Endodermal cell (in vitro differentiated cells): ENCODE measurements around the gene TAOK1. TPM values are rescaled to one million over a fixed set of nuclear protein-coding genes. Genes with fewer than 3 reads are reported as not detected.

ENCODE experiments used
- DNase-seq: peaks from one replicate; pipeline ENCODE4 v3.0.0-alpha.2; 2017
- H3K27ac ChIP-seq: 2 replicates; pipeline ENCODE4 v1.5.1; 2013; ENCODE audit warnings: mild to moderate bottlenecking, low read depth, low read length, moderate library complexity
- H3K27me3 ChIP-seq: 2 replicates; pipeline ENCODE4 v1.6.1; 2013; ENCODE audit warnings: mild to moderate bottlenecking, low read length, moderate library complexity; ENCODE audit not compliant: insufficient read depth, control insufficient read depth, poor library complexity, severe bottlenecking
- H3K36me3 ChIP-seq: 2 replicates; pipeline ENCODE4 v1.7.0; 2013; ENCODE audit warnings: mild to moderate bottlenecking, low read length, moderate library complexity; ENCODE audit not compliant: control insufficient read depth, insufficient read depth
- H3K4me1 ChIP-seq: one replicate; pipeline ENCODE4 v1.7.0; 2013; ENCODE audit warnings: low read length; ENCODE audit not compliant: control insufficient read depth, insufficient read depth
- H3K4me3 ChIP-seq: 2 replicates; pipeline ENCODE4 v1.5.1; 2013; ENCODE audit warnings: mild to moderate bottlenecking, low read length, moderate library complexity
- H3K9ac ChIP-seq: 2 replicates; pipeline ENCODE4 v1.6.1; 2013; ENCODE audit warnings: mild to moderate bottlenecking, low read length, moderate library complexity; ENCODE audit not compliant: poor library complexity, severe bottlenecking; ENCODE audit errors: extremely low read depth
- H3K9me3 ChIP-seq: 2 replicates; pipeline ENCODE4 v1.6.1; 2013; ENCODE audit warnings: mild to moderate bottlenecking, low read length, moderate library complexity; ENCODE audit not compliant: control insufficient read depth
- H3K27ac Mint-ChIP-seq: 2 replicates; pipeline ENCODE4 v1.8.0; 2020; ENCODE audit warnings: mixed read lengths
- H3K27me3 Mint-ChIP-seq: 2 replicates; pipeline ENCODE4 v1.8.0; 2021; ENCODE audit warnings: mild to moderate bottlenecking, mixed read lengths; ENCODE audit not compliant: insufficient read depth
- H3K36me3 Mint-ChIP-seq: 2 replicates; pipeline ENCODE4 v1.8.0; 2020; ENCODE audit warnings: low read depth, mixed read lengths
- H3K4me1 Mint-ChIP-seq: 2 replicates; pipeline ENCODE4 v1.8.0; 2020; ENCODE audit warnings: mixed read lengths
- H3K4me3 Mint-ChIP-seq: 2 replicates; pipeline ENCODE4 v1.8.0; 2020; ENCODE audit warnings: mild to moderate bottlenecking, moderate library complexity, mixed read lengths
- H3K9me3 Mint-ChIP-seq: 2 replicates; pipeline ENCODE4 v1.8.0; 2020; ENCODE audit warnings: mild to moderate bottlenecking, mixed read lengths
- CTCF ChIP-seq: fragments of 200-600 bp; sonication (generic); conservative IDR thresholded peaks from 2 replicates; pipeline ENCODE4 v1.5.0; 2021; ENCODE audit warnings: antibody characterized with exemption, mild to moderate bottlenecking
- WGBS, 2 experiments: methylation state at CpG; one replicate each; pipeline versions ENCODE4 v1.1.5 to v1.1.7; 2013; ENCODE audit warnings: missing lambda C conversion rate in 2 of 2, mixed read lengths in 1 of 2; ENCODE audit not compliant: insufficient coverage in 1 of 2, insufficient read length in 1 of 2; 5-methylcytosine and 5-hydroxymethylcytosine counted together
- total RNA-seq, 2 donors: library from RNA; stranded (reverse); fragmentation: NEBNext Ultra II Directional in 1 of 2; extraction: Animal tissue kit (Norgen Biotek cat#: 25700) in 1 of 2; gene quantifications; 2 replicates in 1 of 2; 3 replicates in 1 of 2; pipeline ENCODE4 v1.2.1, GENCODE V29; 2021

TAOK1 gene
- total RNA-seq, 2 donors from 2014 or later = 95.9 to 102 TPM

DNA sequence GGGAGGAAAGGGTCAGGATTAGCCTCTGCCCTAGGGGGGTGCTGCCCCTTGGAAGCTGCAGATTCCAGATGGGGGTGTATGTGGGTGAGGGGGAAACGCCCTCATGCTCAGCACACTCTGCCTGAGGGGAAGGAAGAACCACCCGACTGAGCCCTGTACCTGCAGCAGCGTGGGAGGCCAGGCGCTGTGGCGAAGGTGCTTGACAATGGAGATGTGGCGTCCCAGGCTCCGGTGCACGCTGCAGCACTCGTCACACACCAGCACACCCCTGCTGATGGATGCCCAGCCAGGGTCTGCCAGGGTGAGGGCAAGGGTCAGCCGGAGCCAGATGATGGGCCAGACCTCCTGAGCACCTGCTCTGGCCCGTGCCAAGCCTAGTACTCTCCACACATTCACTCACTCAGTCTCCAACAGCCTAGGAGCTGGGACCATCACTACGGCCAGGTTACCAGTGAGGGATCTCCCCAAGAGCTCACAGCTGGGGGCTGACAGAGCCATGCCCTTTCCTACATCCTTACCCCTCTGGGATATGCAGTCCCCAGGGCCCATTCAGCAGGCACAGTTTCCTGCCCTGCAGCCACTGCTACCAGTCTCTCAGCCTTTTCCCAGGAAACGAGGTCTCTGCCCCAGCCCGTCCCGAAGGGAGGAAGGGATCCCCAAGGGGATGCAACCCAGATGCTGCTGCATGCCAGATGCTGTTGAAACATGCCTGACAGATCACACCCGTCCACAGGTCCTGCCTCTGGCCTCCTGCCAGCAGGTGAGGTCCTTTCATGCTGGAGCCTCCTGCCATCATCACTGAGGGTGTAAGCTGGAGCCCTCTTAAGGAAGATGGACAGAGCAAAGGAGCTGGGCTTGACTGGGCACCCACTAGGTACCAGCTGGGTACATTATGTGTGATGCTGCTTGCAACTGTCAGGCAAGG, 193.4 kb downstream of the TAOK1 start:
- H3K4me1 Mint-ChIP-seq = peaks cover 14% of the 10 kb centered on the region
- DNase-seq = peak; percentile 45
- H3K27me3 Mint-ChIP-seq = peaks cover 7% of the 10 kb centered on the region
- no peaks in the 10 kb centered on the region for H3K27me3 ChIP-seq
- H3K36me3 Mint-ChIP-seq = peaks cover 23% of the 10 kb centered on the region
- H3K9me3 ChIP-seq = no peaks in the 10 kb centered on the region
- WGBS, 2 experiments = 94% methylated on average over 13 to 16 of the region's 16 CpGs
- TF ChIP-seq CTCF = no peak
- peaks cover 13% of the 10 kb centered on the region for H3K4me1 ChIP-seq
- H3K27ac Mint-ChIP-seq = no peak overlapping the region
- peaks cover 27% of the 10 kb centered on the region for H3K36me3 ChIP-seq
- H3K4me3 Mint-ChIP-seq = no peak overlapping the region
- H3K27ac ChIP-seq = no peak overlapping the region
- no peaks in the 10 kb centered on the region for H3K9me3 Mint-ChIP-seq
- no peak overlapping the region for H3K9ac ChIP-seq
- H3K4me3 ChIP-seq = no peak overlapping the region

GRCh38 chr17:29584452-29585079, 194.4 kb downstream of the TAOK1 start:
- TF ChIP-seq CTCF = no peak
- peaks cover 24% of the 10 kb centered on the region for H3K36me3 ChIP-seq
- peaks cover 7% of the 10 kb centered on the region for H3K27me3 Mint-ChIP-seq
- H3K9ac ChIP-seq = no peak overlapping the region
- H3K9me3 Mint-ChIP-seq = no peaks in the 10 kb centered on the region
- H3K27ac Mint-ChIP-seq = peak overlapping the region; percentile 68
- no peak overlapping the region for H3K27ac ChIP-seq
- 74 to 88% methylated on average over 8 to 12 of the region's 12 CpGs for WGBS, 2 experiments
- H3K4me1 ChIP-seq = peaks cover 13% of the 10 kb centered on the region
- H3K27me3 ChIP-seq = no peaks in the 10 kb centered on the region
- DNase-seq = peak; percentile 53
- H3K9me3 ChIP-seq = no peaks in the 10 kb centered on the region
- peaks cover 23% of the 10 kb centered on the region for H3K36me3 Mint-ChIP-seq
- peaks cover 14% of the 10 kb centered on the region for H3K4me1 Mint-ChIP-seq
- H3K4me3 ChIP-seq = no peak overlapping the region
- H3K4me3 Mint-ChIP-seq = no peak overlapping the region

DNA sequence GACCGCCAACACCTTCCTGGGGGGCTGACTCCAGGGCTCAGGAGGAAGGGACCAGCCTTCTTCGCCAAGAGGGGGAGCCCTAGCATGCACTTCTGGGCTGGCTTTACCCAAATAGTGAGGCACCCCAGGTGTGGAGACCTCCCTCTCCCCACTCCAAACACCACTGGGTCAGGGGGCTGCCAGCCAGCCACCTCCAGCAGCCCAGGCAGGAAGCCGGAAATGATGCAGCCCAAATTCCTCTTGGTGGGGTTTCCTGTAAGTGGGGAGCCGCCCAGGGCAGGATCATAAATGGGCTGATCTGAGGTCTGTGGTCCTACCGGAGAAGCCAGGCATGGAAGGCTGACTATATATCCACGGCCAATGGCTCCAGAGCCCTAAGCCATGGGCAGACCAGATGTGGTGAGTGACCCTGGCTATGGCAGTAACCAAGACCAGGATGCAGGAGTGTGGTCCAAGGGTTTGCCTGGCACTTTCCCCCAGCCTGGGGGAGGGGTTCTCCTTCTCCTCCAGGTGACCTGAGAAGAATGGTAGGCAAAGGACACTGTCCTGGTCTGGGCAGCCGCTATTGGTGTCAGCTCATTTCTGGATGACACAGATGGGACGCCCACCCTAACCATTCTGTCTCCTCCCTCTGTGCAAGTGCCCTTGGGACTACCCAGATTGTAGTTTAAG, 195.1 kb downstream of the TAOK1 start:
- peaks cover 13% of the 10 kb centered on the region for H3K4me1 ChIP-seq
- peak; percentile 35 for TF ChIP-seq CTCF
- Mint-ChIP-seq H3K4me1 (peaks cover 18% of the 10 kb centered on the region), H3K27me3 (peaks cover 11% of the 10 kb centered on the region), H3K9me3 (no peaks in the 10 kb centered on the region), H3K36me3 (peaks cover 23% of the 10 kb centered on the region), H3K27ac (no peak overlapping the region), H3K4me3 (no peak overlapping the region)
- peaks cover 5% of the 10 kb centered on the region for H3K27me3 ChIP-seq
- peak; percentile 72 for DNase-seq
- H3K9ac ChIP-seq = no peak overlapping the region
- H3K9me3 ChIP-seq = no peaks in the 10 kb centered on the region
- no peak overlapping the region for H3K4me3 ChIP-seq
- no peak overlapping the region for H3K27ac ChIP-seq
- WGBS, 2 experiments = 82 to 86% methylated on average over 1 to 8 of the region's 8 CpGs
- peaks cover 19% of the 10 kb centered on the region for H3K36me3 ChIP-seq
